OCI-LY7 (cell line): ENCODE measurements around the gene TMEM130. TPM values are rescaled to one million over a fixed set of nuclear protein-coding genes. Genes with fewer than 3 reads are reported as not detected.

ENCODE experiments used
- BruUV-seq: library from RNA; stranded (reverse); fragments of 400-500 nt; replicated peaks from 2 replicates; lab custom pipeline; 2021; lab: Mats Ljungman, UMichigan
- CTCF ChIA-PET: fragments of 300-600 bp; sonication (Branson Sonifier 250); formaldehyde crosslinking; loops from one replicate; lab custom pipeline; 2022; ENCODE audit warnings: antibody characterized with exemption; ENCODE audit not compliant: unreplicated experiment; lab: Charles Lee
- POLR2A ChIA-PET: fragments of 300-600 bp; sonication (Branson Sonifier 250); formaldehyde crosslinking; loops from one replicate; lab custom pipeline; 2022; ENCODE audit warnings: antibody characterized with exemption; lab: Charles Lee
- DNase-seq: peaks from one replicate; pipeline ENCODE4 v3.0.0-alpha.2; 2015; ENCODE audit warnings: low spot score
- H2AFZ ChIP-seq: fragments of 200-600 bp; sonication (generic), shearing (Covaris generic); 2 replicates; pipeline ENCODE4 v1.6.1; 2014; ENCODE audit warnings: mild to moderate bottlenecking, antibody characterized with exemption, low read length, moderate library complexity
- H3K27ac ChIP-seq: fragments of 200-600 bp; sonication (generic); 2 replicates; pipeline ENCODE4 v1.5.1; 2014; ENCODE audit warnings: mixed run types, low read depth, mild to moderate bottlenecking, moderate library complexity, low read length, inconsistent platforms; ENCODE audit not compliant: poor library complexity, severe bottlenecking
- H3K36me3 ChIP-seq: fragments of 200-600 bp; sonication (generic); 2 replicates; pipeline ENCODE4 v1.6.1; 2014; ENCODE audit warnings: mild to moderate bottlenecking, antibody characterized with exemption, low read length, moderate library complexity, mixed read lengths; ENCODE audit not compliant: insufficient read depth
- H3K4me1 ChIP-seq: fragments of 200-600 bp; sonication (generic); 2 replicates; pipeline ENCODE4 v1.5.1; 2014; ENCODE audit warnings: mild to moderate bottlenecking, low read length; ENCODE audit not compliant: insufficient read depth, poor library complexity, severe bottlenecking
- H3K4me2 ChIP-seq: fragments of 200-600 bp; sonication (generic); 2 replicates; pipeline ENCODE4 v1.6.1; 2014; ENCODE audit warnings: mild to moderate bottlenecking, low read length
- H3K4me3 ChIP-seq: fragments of 200-600 bp; sonication (generic); 2 replicates; pipeline ENCODE4 v1.5.1; 2014; ENCODE audit warnings: mild to moderate bottlenecking, low read depth, low read length; ENCODE audit not compliant: poor library complexity, severe bottlenecking
- H3K79me2 ChIP-seq: fragments of 200-600 bp; sonication (generic); 2 replicates; pipeline ENCODE4 v1.6.1; 2016; ENCODE audit warnings: low read depth, mild to moderate bottlenecking, low read length, moderate library complexity, mixed read lengths; ENCODE audit not compliant: insufficient read depth
- H3K9me2 ChIP-seq: fragments of 200-600 bp; sonication (generic); 2 replicates; pipeline ENCODE4 v1.6.1; 2016; ENCODE audit warnings: mild to moderate bottlenecking, low read length, mixed read lengths; ENCODE audit not compliant: insufficient read depth
- H3K9me3 ChIP-seq: fragments of 200-600 bp; sonication (generic); 2 replicates; pipeline ENCODE4 v1.6.1; 2014; ENCODE audit warnings: mild to moderate bottlenecking, mixed run types, low read length, mixed read lengths
- H4K20me1 ChIP-seq: fragments of 200-600 bp; sonication (generic); 2 replicates; pipeline ENCODE4 v1.6.1; 2014; ENCODE audit warnings: mild to moderate bottlenecking, antibody characterized with exemption, low read length, moderate library complexity, mixed read lengths; ENCODE audit not compliant: insufficient read depth
- CTCF ChIP-seq: fragments of 200-600 bp; sonication (generic); conservative IDR thresholded peaks from 2 replicates; pipeline ENCODE4 v1.5.1; 2014; ENCODE audit warnings: mild to moderate bottlenecking, antibody characterized with exemption, low read length, moderate library complexity, mixed read lengths
- EZH2phosphoT487 ChIP-seq: fragments of 200-600 bp; sonication (generic); IDR thresholded peaks from 2 replicates; pipeline ENCODE4 v1.6.1; 2018; ENCODE audit warnings: low read depth, borderline replicate concordance, mild to moderate bottlenecking, mixed run types, antibody characterized with exemption, low read length, moderate library complexity, mixed read lengths
- intact Hi-C: fragments of 100-400 bp; cut with micrococcal nuclease; formaldehyde crosslinking; loops from one replicate; pipeline ENCODE4 v1.10.0; 2022; ENCODE audit not compliant: unreplicated experiment
- total RNA-seq, 2 experiments: library from RNA; depleted of rRNA in 1 of 2; stranded (reverse); fragments of >200 nt in 1 of 2; shearing (Covaris generic) in 1 of 2; gene quantifications; 2 replicates each; pipeline ENCODE4 v1.2.3, GENCODE V29; 2014 to 2022

Gene TMEM130
- total RNA-seq, 2 experiments from 2014 or later, result 0.22 to 0.57 TPM

- H3K27ac ChIP-seq, result no peak overlapping the region
- ChIA-PET POLR2A (interaction anchor here (0.7 kb wide), 1 partner anchor 22 kb away, joined by 3 read pairs; no protein-coding TSS in a partner anchor), CTCF (no interaction called here)
- no peak overlapping the region for H2AFZ ChIP-seq
- TF ChIP-seq CTCF (no peak), EZH2phosphoT487 (no peak)
- H3K4me1 ChIP-seq, result peaks cover 27% of the 10 kb centered on the region
- no peak for DNase-seq
- intact Hi-C loops, result no loop called here
- no peaks in the 10 kb centered on the region for H3K9me3 ChIP-seq
- no TSS peak for BruUV-seq
- peaks cover 42% of the 10 kb centered on the region for H3K79me2 ChIP-seq
- peaks cover 94% of the 10 kb centered on the region for H3K36me3 ChIP-seq
- H4K20me1 ChIP-seq, result no peaks in the 10 kb centered on the region
- H3K9me2 ChIP-seq, result no peaks in the 10 kb centered on the region
- no peak overlapping the region for H3K4me2 ChIP-seq
- H3K4me3 ChIP-seq, result no peak overlapping the region
These were observed 17.2 kb upstream of the TMEM130 start for GRCh38 chr7:98887038-98887437.

GRCh38 chr7:98884416-98884815 lies 14.6 kb upstream of the TMEM130 start:
- Histone ChIP-seq H3K9me3 (no peaks in the 10 kb centered on the region), H4K20me1 (peaks cover 5% of the 10 kb centered on the region; the same call in 1 of the 2 replicates), H3K4me3 (peak overlapping the region; percentile 32), H3K9me2 (no peaks in the 10 kb centered on the region), H3K79me2 (peaks cover 67% of the 10 kb centered on the region), H3K4me2 (peak overlapping the region; percentile 58), H3K4me1 (peaks cover 39% of the 10 kb centered on the region), H3K36me3 (peaks cover 88% of the 10 kb centered on the region), H3K27ac (peak overlapping the region; percentile 59), H2AFZ (no peak overlapping the region)
- TF ChIP-seq EZH2phosphoT487 (no peak), CTCF (no peak)
- BruUV-seq, result no TSS peak
- ChIA-PET POLR2A (interaction anchor here (0.5 to 2.6 kb wide), 2 partner anchors 10 to 126 kb away, joined by 5 to 15 read pairs; no protein-coding TSS in a partner anchor), CTCF (no interaction called here)
- intact Hi-C loops, result no loop called here
- DNase-seq, result no peak

GRCh38 chr7:98881561-98882315 lies 11.9 kb upstream of the TMEM130 start:
- DNase-seq, result no peak
- H2AFZ ChIP-seq, result no peak overlapping the region
- ChIA-PET POLR2A (interaction anchor here (0.7 kb wide), 1 partner anchor 113 kb away, joined by 3 read pairs; no protein-coding TSS in a partner anchor), CTCF (no interaction called here)
- H3K79me2 ChIP-seq, result peaks cover 66% of the 10 kb centered on the region
- TF ChIP-seq CTCF (no peak), EZH2phosphoT487 (no peak)
- no peak overlapping the region for H3K4me3 ChIP-seq
- no peak overlapping the region for H3K27ac ChIP-seq
- BruUV-seq, result TSS peak; percentile 24
- intact Hi-C loops, result no loop called here
- no peaks in the 10 kb centered on the region for H3K9me2 ChIP-seq
- H3K9me3 ChIP-seq, result no peaks in the 10 kb centered on the region
- H4K20me1 ChIP-seq, result peaks cover 5% of the 10 kb centered on the region; the same call in 1 of the 2 replicates
- H3K4me1 ChIP-seq, result peaks cover 47% of the 10 kb centered on the region
- H3K4me2 ChIP-seq, result no peak overlapping the region
- H3K36me3 ChIP-seq, result peaks cover 63% of the 10 kb centered on the region
